Esophagus squamous epithelium (tissue), 4 donors: ENCODE results near the gene SORL1-AS1.

Source experiments
- POLR2A ChIP-seq, 4 donors: fragments of 450-650 bp; IDR thresholded peaks; one replicate each; pipeline ENCODE4 v1.6.1; 2017; ENCODE audit warnings: antibody characterized with exemption in 4 of 4, mild to moderate bottlenecking in 4 of 4, moderate library complexity in 3 of 4
- TF ChIP-seq, protein P1 (sequence below), 6 experiments: fragments of 450-650 bp in 4 of 6; fragments of 200-600 bp in 2 of 6; sonication (generic) in 2 of 6; IDR thresholded peaks; one replicate each; pipeline ENCODE4 v1.5.1; 2016 to 2019; ENCODE audit warnings: antibody characterized with exemption in 6 of 6, mild to moderate bottlenecking in 4 of 6, moderate library complexity in 4 of 6

GRCh38 chr11:121478226-121478894 lies 25.6 kb upstream of the SORL1-AS1 start:
- TF ChIP-seq, protein P1, sequence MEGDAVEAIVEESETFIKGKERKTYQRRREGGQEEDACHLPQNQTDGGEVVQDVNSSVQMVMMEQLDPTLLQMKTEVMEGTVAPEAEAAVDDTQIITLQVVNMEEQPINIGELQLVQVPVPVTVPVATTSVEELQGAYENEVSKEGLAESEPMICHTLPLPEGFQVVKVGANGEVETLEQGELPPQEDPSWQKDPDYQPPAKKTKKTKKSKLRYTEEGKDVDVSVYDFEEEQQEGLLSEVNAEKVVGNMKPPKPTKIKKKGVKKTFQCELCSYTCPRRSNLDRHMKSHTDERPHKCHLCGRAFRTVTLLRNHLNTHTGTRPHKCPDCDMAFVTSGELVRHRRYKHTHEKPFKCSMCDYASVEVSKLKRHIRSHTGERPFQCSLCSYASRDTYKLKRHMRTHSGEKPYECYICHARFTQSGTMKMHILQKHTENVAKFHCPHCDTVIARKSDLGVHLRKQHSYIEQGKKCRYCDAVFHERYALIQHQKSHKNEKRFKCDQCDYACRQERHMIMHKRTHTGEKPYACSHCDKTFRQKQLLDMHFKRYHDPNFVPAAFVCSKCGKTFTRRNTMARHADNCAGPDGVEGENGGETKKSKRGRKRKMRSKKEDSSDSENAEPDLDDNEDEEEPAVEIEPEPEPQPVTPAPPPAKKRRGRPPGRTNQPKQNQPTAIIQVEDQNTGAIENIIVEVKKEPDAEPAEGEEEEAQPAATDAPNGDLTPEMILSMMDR (IDR thresholded peaks at IDR 0.05) = peak in 2 of 6 experiments; percentile 5 to 8
- TF ChIP-seq POLR2A (IDR thresholded peaks at IDR 0.05) = no peak
